GM10266 (cell line): ENCODE data around the gene TOMM34.

Experiments
- DNase-seq: peaks from one replicate; pipeline ENCODE4 v3.0.0; 2012; ENCODE audit errors: extremely low spot score
- CTCF ChIP-seq: IDR thresholded peaks from 2 replicates; pipeline ENCODE4 v1.5.1; 2012; ENCODE audit warnings: mild to moderate bottlenecking, low read depth; ENCODE audit not compliant: control insufficient read depth, insufficient read depth; ENCODE audit errors: missing control alignments

The TOMM34 gene

GRCh38 chr20:44908987-44909871 is 51.0 kb downstream of the TOMM34 start:
- DNase-seq = no peak
- TF ChIP-seq CTCF = no peak

GRCh38 chr20:44904377-44904776 is 55.8 kb downstream of the TOMM34 start:
- TF ChIP-seq CTCF = no peak
- no peak for DNase-seq

GRCh38 chr20:44901974-44902373 is 58.2 kb downstream of the TOMM34 start:
- TF ChIP-seq CTCF = no peak
- no peak for DNase-seq

GRCh38 chr20:44900231-44900854 is 59.9 kb downstream of the TOMM34 start:
- no peak for DNase-seq
- no peak for TF ChIP-seq CTCF

GRCh38 chr20:44897133-44897532 is 63.1 kb downstream of the TOMM34 start:
- no peak for TF ChIP-seq CTCF
- no peak for DNase-seq

- DNase-seq = no peak
- no peak for TF ChIP-seq CTCF
Observed at GRCh38 chr20:44896583-44896982, 63.6 kb downstream of the TOMM34 start.

GRCh38 chr20:44894959-44895358 is 65.2 kb downstream of the TOMM34 start:
- no peak for DNase-seq
- TF ChIP-seq CTCF = no peak
